ENCODE measurements around the gene JARID2. TPM values are rescaled to one million over a fixed set of nuclear protein-coding genes. Genes with fewer than 3 reads are reported as not detected.

The JARID2 gene
- total and polyA plus RNA-seq, 9 of the 15 experiments (the other 6 are each of a cell fraction or from before 2014, with no cell fraction given): 5.0 to 29.0 (median 15.6) TPM

DNA sequence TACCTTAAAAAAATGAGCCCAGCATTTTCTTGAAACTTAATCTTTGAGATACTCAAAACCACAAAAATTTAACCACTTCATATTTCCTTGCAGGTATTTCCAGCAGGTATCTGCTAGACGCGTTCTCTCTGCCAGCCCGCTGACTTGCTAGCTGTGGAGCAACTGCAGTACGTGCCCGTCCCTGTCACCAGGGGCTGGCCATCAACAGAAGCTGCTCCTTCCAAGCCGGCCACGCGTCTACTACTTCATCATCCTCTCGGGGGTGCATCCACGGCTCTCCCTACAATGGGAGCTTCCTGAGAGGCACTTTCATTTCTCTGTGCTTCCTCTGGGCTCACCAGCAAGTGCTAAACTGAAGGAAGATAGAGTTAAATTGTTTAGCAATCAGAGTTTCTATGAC lies 284.5 kb downstream of the JARID2 start:
- intact Hi-C loops (cut with micrococcal nuclease): no loop called here
- no peak for ATAC-seq
- H3K4me2 ChIP-seq (ENCODE audit: insufficient read depth, low read length): no peak overlapping the region
- H3K27me3 ChIP-seq (ENCODE audit: control insufficient read depth in 2 of 2, insufficient read depth in 2 of 2, low read length in 2 of 2): no peaks in the 10 kb centered on the region
- no peak overlapping the region for H2AFZ ChIP-seq (ENCODE audit: low read depth, low read length)
- ChIA-PET POLR2A (no interaction called here), CTCF (ENCODE audit: low intra/inter-chr PET ratio) (no interaction called here)
- H3K9ac ChIP-seq (ENCODE audit: insufficient read depth in 1 of 2, low read depth in 2 of 2, low read length in 2 of 2): no peak overlapping the region
- H3K27ac ChIP-seq (ENCODE audit: extremely low read depth, low read depth, low read length): no peak overlapping the region
- FAIRE-seq: no peak
- H3K79me2 ChIP-seq (ENCODE audit: control insufficient read depth, insufficient read depth, low read length): no peaks in the 10 kb centered on the region
- H3K9me3 ChIP-seq (replicated peaks; ENCODE audit: control insufficient read depth, insufficient read depth, low read depth, low read length): no peaks in the 10 kb centered on the region
- peaks cover 0 to 2% of the 10 kb centered on the region in 2 experiments; a peak in 2 of 5 replicates for H3K4me1 ChIP-seq (replicated peaks in 1 of 2; ENCODE audit: control insufficient read depth in 2 of 2, insufficient read depth in 2 of 2, low read length in 2 of 2)
- no peaks in the 10 kb centered on the region for H3K9me1 ChIP-seq (ENCODE audit: control insufficient read depth, insufficient read depth, low read length)
- H3K36me3 ChIP-seq (ENCODE audit: control insufficient read depth, insufficient read depth, low read length): peaks cover 34% of the 10 kb centered on the region
- no peak overlapping the region for H3K4me3 ChIP-seq
- WGBS (ENCODE audit: insufficient coverage, low coverage, missing lambda C conversion rate): 91% methylated on average over 10 of the region's 10 CpGs
- no peaks in the 10 kb centered on the region for H4K20me1 ChIP-seq (replicated peaks; ENCODE audit: control insufficient read depth, insufficient read depth, low read length)
- no peak for DNase-seq (ENCODE audit: extremely low read depth in 1 of 4, low spot score in 3 of 4)
- no TSS peak for BruUV-seq (replicated peaks)
- TF ChIP-seq CXXC5 (CRISPR knock-in tag; IDR thresholded peaks at IDR 0.05): no peak
- no peak for TF ChIP-seq FOXP1 (CRISPR knock-in tag; IDR thresholded peaks at IDR 0.05)
- TF ChIP-seq ZNF165 (CRISPR knock-in tag; IDR thresholded peaks at IDR 0.05; ENCODE audit: borderline replicate concordance): no peak
- TF ChIP-seq BHLHE40 (IDR thresholded peaks at IDR 0.05; ENCODE audit: low read length): no peak
- no peak for TF ChIP-seq ZNF668 (CRISPR knock-in tag; IDR thresholded peaks at IDR 0.05)
- no peak for TF ChIP-seq ZNF134 (CRISPR knock-in tag; conservative IDR thresholded peaks at IDR 0.05)
- TF ChIP-seq, protein P1, sequence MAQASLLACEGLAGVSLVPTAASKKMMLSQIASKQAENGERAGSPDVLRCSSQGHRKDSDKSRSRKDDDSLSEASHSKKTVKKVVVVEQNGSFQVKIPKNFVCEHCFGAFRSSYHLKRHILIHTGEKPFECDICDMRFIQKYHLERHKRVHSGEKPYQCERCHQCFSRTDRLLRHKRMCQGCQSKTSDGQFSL (CRISPR knock-in tag; IDR thresholded peaks at IDR 0.05): no peak
- TF ChIP-seq, protein P1 (tag; IDR thresholded peaks at IDR 0.05): no peak
- TF ChIP-seq ZNF146 (CRISPR knock-in tag; IDR thresholded peaks at IDR 0.05; ENCODE audit: unreplicated experiment): no peak
- TF ChIP-seq TSC22D4 (tag; IDR thresholded peaks at IDR 0.05): no peak
- no peak for TF ChIP-seq ZNF184 (CRISPR knock-in tag; IDR thresholded peaks at IDR 0.05)
- in situ Hi-C loops (cut with MboI): no loop called here

Measured in K562 (cell line).